Stimulated activated naive CD8-positive, alpha-beta T cell treated with anti-CD3 and anti-CD28 coated beads, Interleukin-15, Interleukin-2, amounts not matched to agents 100 U/mL and 50 U/mL, for 24 hours (primary cell): ENCODE measurements around the gene CACTIN.

ENCODE experiments used
- ATAC-seq: fragments of 150-1000 bp; cut with Tn5 transposase; one replicate; pipeline ENCODE4 v1.10.0; 2021
- DNase-seq: peaks from one replicate; pipeline ENCODE4 v3.0.0; 2021

The CACTIN gene

GRCh38 chr19:3565139-3565538 is 61.5 kb downstream of the CACTIN start:
- DNase-seq (no peak), ATAC-seq (no peak)

DNA sequence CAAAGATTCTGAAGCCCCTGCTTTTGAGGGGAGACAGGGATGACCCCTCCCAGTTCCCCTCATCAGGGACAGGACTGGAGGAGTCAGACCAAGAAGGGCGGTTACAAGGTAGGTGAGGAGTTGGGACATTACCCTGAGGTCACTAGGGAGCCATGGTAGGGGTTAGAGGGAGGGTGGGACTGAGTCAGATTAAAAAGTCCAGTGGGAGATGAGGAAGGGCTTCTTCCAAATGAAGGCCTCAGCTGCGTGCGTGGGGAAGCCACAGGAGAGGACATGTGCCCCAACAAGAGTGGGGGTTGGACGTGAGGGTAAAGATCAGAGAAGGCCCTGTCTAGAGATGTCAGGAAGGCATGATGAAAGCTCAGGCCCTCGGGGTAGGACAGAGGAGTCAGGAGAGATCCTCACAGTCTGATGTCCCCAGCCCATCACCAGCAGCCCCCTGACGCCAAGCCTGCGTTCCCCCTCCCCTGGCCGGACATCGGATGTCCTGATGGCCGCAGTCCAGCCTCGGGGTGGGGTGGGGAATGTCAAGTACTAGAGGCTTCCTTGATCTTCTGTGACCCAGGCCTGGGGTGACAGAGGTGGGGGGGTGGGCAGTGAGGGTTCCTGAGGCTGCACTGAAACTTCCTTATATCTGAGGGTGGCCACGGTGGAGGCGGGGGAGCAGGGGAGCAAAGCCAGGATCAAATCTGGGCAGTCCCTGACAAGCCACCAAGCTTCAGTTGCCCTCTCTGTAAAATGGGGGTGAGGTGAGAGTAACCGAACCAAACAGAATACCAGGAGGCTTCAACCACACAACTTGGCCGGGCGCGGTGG is 62.7 kb downstream of the CACTIN start:
- DNase-seq (no peak), ATAC-seq (no peak)
